ENCODE data around the gene RPIA. TPM values are rescaled to one million over a fixed set of nuclear protein-coding genes. Genes with fewer than 3 reads are reported as not detected.
"Not testable (repeated sequence)": the region's sequence is repeated elsewhere in the genome, so short reads cannot be mapped to it uniquely, and the experiment has no call there.

The RPIA gene
- total RNA-seq, 1 donor from 2014 or later = 11.5 TPM

DNA sequence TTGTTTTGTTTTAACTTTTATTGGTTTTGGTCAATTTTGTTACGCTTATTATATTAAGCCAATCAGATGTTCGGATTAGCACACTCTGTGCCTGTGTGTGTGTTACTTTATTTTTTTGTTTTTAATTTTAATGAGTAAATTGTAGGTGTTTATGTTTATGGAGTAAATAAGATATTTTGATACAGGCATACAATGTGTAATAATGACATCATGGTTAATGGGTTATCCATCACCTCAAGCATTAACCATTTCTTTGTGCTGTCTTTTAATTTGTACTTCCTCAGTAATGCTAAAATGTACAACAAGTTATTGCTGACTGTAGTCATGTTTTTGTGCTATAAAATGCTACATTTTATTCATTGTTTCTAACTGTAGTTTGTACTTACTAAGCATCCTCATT is 97.7 kb downstream of the RPIA start:
- H3K27me3 Mint-ChIP-seq (ENCODE audit: insufficient read depth, low read depth); DNase-seq (ENCODE audit: low spot score); H3K9me3 Mint-ChIP-seq; H3K4me2 ChIP-seq; H3K36me3 Mint-ChIP-seq; H3K4me3 Mint-ChIP-seq; H3K27ac ChIP-seq; H3K9ac ChIP-seq; H3K79me2 ChIP-seq (ENCODE audit: low read depth); H3K4me3 ChIP-seq; H3K36me3 ChIP-seq; H3K27ac Mint-ChIP-seq; H3K4me1 ChIP-seq; H3F3A ChIP-seq (ENCODE audit: low read depth); H2AFZ ChIP-seq (replicated peaks); H3K4me1 Mint-ChIP-seq; H3K27me3 ChIP-seq; H4K20me1 ChIP-seq (ENCODE audit: low read depth): not testable (repeated sequence)
- H3K9me3 ChIP-seq (ENCODE audit: low read depth) = peaks cover 13% of the 10 kb centered on the region

DNA sequence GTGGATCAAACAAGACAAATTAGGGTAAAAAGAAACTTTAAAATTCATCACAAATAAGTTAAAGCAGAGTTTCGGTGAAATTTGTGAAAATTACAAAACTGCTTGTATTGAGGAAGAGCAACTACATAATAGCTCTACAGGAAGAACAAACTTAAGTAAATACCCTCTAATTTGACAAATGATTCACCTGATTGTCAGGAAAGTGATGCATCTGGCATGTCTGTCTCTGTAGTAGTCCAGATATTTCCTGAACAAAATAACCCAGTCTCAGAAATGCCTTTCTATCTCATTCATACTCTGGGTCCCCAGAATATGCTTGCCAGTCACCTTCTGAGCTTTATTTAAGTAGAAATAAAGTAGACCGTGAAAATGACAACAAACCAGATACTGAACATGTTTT is 104.5 kb downstream of the RPIA start:
- H3K4me3 ChIP-seq; H3K79me2 ChIP-seq (ENCODE audit: low read depth); H3K27me3 Mint-ChIP-seq (ENCODE audit: insufficient read depth, low read depth); H3K27me3 ChIP-seq; H3K27ac ChIP-seq; H3K36me3 ChIP-seq; H3K4me1 Mint-ChIP-seq; H3K36me3 Mint-ChIP-seq; H3F3A ChIP-seq (ENCODE audit: low read depth); H3K9me3 Mint-ChIP-seq; H4K20me1 ChIP-seq (ENCODE audit: low read depth); H3K9me3 ChIP-seq (ENCODE audit: low read depth); H3K9ac ChIP-seq; H3K4me1 ChIP-seq; H3K4me2 ChIP-seq; DNase-seq (ENCODE audit: low spot score); H3K27ac Mint-ChIP-seq; H3K4me3 Mint-ChIP-seq; H2AFZ ChIP-seq (replicated peaks): not testable (repeated sequence)

DNA sequence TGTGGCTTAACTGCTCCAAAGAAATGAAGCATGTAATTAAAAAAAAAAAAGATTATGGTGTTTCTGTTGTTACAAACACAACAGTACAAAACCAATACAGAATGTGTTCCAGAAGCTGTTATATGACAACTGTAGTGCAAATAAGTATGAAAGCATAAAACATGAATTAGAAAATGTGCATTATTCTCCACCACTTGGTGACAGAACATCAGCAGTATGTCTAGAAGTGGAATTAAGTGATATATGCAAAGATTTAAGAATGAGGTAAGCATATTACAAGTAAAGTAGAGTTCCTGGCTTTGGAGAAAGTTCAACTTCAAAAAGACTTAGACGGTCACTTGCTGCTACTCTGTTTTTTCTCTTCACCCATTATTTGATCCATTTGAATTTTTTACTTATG is 105.0 kb downstream of the RPIA start:
- H2AFZ ChIP-seq (replicated peaks); H3K9me3 ChIP-seq (ENCODE audit: low read depth); H3K9me3 Mint-ChIP-seq; H3K27me3 Mint-ChIP-seq (ENCODE audit: insufficient read depth, low read depth); H3K4me1 ChIP-seq; H3K36me3 ChIP-seq; H3K9ac ChIP-seq; H3K4me1 Mint-ChIP-seq; H4K20me1 ChIP-seq (ENCODE audit: low read depth); H3K4me3 ChIP-seq; H3K27ac ChIP-seq; DNase-seq (ENCODE audit: low spot score); H3K27ac Mint-ChIP-seq; H3K36me3 Mint-ChIP-seq; H3K79me2 ChIP-seq (ENCODE audit: low read depth); H3K27me3 ChIP-seq; H3K4me3 Mint-ChIP-seq; H3F3A ChIP-seq (ENCODE audit: low read depth); H3K4me2 ChIP-seq: not testable (repeated sequence)

DNA sequence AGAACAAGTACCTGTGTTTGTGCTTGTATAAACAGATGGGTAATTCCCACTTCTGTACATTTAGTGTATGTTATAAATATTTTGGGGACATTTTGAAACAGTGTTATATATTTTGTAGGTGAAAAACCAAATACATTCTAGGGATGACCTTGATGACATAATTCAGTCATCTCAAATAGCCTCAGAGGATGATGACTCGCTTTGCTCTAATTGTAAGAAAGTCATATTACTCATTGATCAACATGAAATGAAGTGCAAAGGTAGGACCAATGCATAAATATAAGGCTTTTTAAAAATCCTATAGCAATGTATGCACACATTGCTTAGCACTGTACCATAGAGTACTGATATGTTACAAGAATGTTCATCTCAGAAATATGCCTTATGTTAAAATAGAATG is 105.7 kb downstream of the RPIA start:
- not testable (repeated sequence) for H3K27me3 ChIP-seq; H3K4me2 ChIP-seq; H3K4me3 Mint-ChIP-seq; H3K27ac Mint-ChIP-seq; H3K36me3 Mint-ChIP-seq; H3F3A ChIP-seq (ENCODE audit: low read depth); H3K4me1 ChIP-seq; H3K27me3 Mint-ChIP-seq (ENCODE audit: insufficient read depth, low read depth); H3K9me3 ChIP-seq (ENCODE audit: low read depth); H3K79me2 ChIP-seq (ENCODE audit: low read depth); H2AFZ ChIP-seq (replicated peaks); H3K9ac ChIP-seq; H3K27ac ChIP-seq; H3K9me3 Mint-ChIP-seq; DNase-seq (ENCODE audit: low spot score); H4K20me1 ChIP-seq (ENCODE audit: low read depth); H3K36me3 ChIP-seq; H3K4me3 ChIP-seq; H3K4me1 Mint-ChIP-seq

Other genes starting within 250 kb of the RPIA start
- 0.51 and 0.90 TPM in 2 replicates for gene FOXI3, start 239.0 kb upstream of the RPIA start, total RNA-seq (ENCODE audit: low replicate concordance)
- gene EIF2AK3, start 64.2 kb upstream of the RPIA start, total RNA-seq (ENCODE audit: low replicate concordance) = 14.9 and 21.6 TPM in 2 replicates